HepG2 (cell line): ENCODE results near the gene KLHL13. TPM values are rescaled to one million over a fixed set of nuclear protein-coding genes. Genes with fewer than 3 reads are reported as not detected.

Experiments
- ATAC-seq: fragments of 200-7000 bp; cut with Tn5 transposase; 3 replicates; pipeline ENCODE4 v1.9.1; 2020; ENCODE audit warnings: mild to moderate bottlenecking, moderate library complexity
- BruUV-seq: library from RNA; stranded (reverse); fragments of 400-500 nt; replicated peaks from 2 replicates; lab custom pipeline; 2021; lab: Mats Ljungman, UMichigan
- CTCF ChIA-PET: fragments of 300-600 bp; formaldehyde crosslinking; extraction: SDS; loops from one replicate; lab custom pipeline; 2021; ENCODE audit warnings: low total read pairs, inconsistent platforms, low intra/inter-chr PET ratio; lab: Yijun Ruan, JAX
- POLR2A ChIA-PET: fragments of 350-600 bp; sonication (Branson Sonifier 250); formaldehyde crosslinking; loops from one replicate; lab custom pipeline; 2020; ENCODE audit warnings: antibody characterized with exemption, inconsistent platforms; lab: Yijun Ruan, JAX
- DNase-seq: peaks from one replicate; pipeline ENCODE4 v3.0.0-alpha.2; 2015; ENCODE audit warnings: low spot score
- FAIRE-seq: peaks from 3 replicates; lab custom pipeline; 2011; peaks lifted over from hg19 to GRCh38; lab: Jason Lieb, UNC
- H2AFZ ChIP-seq: one replicate; pipeline ENCODE4 v1.6.1; 2011; ENCODE audit warnings: low read length, inconsistent platforms
- H3K27ac ChIP-seq: fragments of 300-600 bp; 3 replicates; pipeline ENCODE4 v1.8.0; 2011; ENCODE audit warnings: mixed run types, mild to moderate bottlenecking, mixed read lengths, low read length, inconsistent platforms; ENCODE audit not compliant: insufficient read depth; ENCODE audit errors: extremely low read length
- H3K27me3 ChIP-seq, 2 experiments: fragments of 200-600 bp in 1 of 2; 2 replicates in 1 of 2; 3 replicates in 1 of 2; pipeline versions ENCODE4 v1.6.0 to v1.8.0; 2011; ENCODE audit warnings: low read length in 2 of 2, mild to moderate bottlenecking in 2 of 2, moderate library complexity in 2 of 2, inconsistent platforms in 1 of 2; ENCODE audit not compliant: insufficient read depth in 2 of 2, control insufficient read depth in 1 of 2
- H3K36me3 ChIP-seq, 2 experiments: fragments of 200-600 bp in 1 of 2; replicated peaks in 1 of 2; 2 replicates in 1 of 2; 3 replicates in 1 of 2; pipeline versions ENCODE4 v1.5.1 to v1.8.0; 2011; ENCODE audit warnings: low read length in 2 of 2, inconsistent platforms in 1 of 2; ENCODE audit not compliant: insufficient read depth in 2 of 2, control insufficient read depth in 1 of 2
- H3K4me1 ChIP-seq: 2 replicates; pipeline ENCODE4 v1.5.1; 2012; ENCODE audit warnings: low read length, inconsistent platforms; ENCODE audit not compliant: insufficient read depth
- H3K4me2 ChIP-seq: 2 replicates; pipeline ENCODE4 v1.6.0; 2011; ENCODE audit warnings: low read depth, low read length, inconsistent platforms
- H3K4me3 ChIP-seq, 3 experiments: fragments of 200-600 bp in 1 of 3; sonication (generic), shearing (Covaris generic) in 1 of 3; replicated peaks in 1 of 3; 2 replicates each; pipeline ENCODE4 v1.5.1; 2011 to 2016; ENCODE audit warnings: low read length in 3 of 3, inconsistent platforms in 2 of 3, low read depth in 2 of 3, mild to moderate bottlenecking in 2 of 3, control low read depth in 1 of 3, mixed read lengths in 1 of 3; ENCODE audit not compliant: insufficient read depth in 1 of 3
- H3K79me2 ChIP-seq: one replicate; pipeline ENCODE4 v1.6.1; 2011; ENCODE audit warnings: low read length, inconsistent platforms; ENCODE audit not compliant: insufficient read depth
- H3K9ac ChIP-seq: 2 replicates; pipeline ENCODE4 v1.6.0; 2011; ENCODE audit warnings: mild to moderate bottlenecking, low read depth, low read length, inconsistent platforms; ENCODE audit not compliant: insufficient read depth
- H3K9me3 ChIP-seq: 2 replicates; pipeline ENCODE4 v1.5.1; 2012; ENCODE audit warnings: mild to moderate bottlenecking, low read length
- H4K20me1 ChIP-seq: 2 replicates; pipeline ENCODE4 v1.6.0; 2011; ENCODE audit warnings: inconsistent platforms, mild to moderate bottlenecking, low read length, moderate library complexity; ENCODE audit not compliant: insufficient read depth
- GPBP1L1 ChIP-seq: sonication (generic); formaldehyde crosslinking; IDR thresholded peaks from 2 replicates; pipeline ENCODE4 v1.5.0; 2020; ENCODE audit warnings: mild to moderate bottlenecking, missing genetic modification reagents
- HNRNPLL ChIP-seq: fragments of 200-400 bp; formaldehyde crosslinking; IDR thresholded peaks from 2 replicates; pipeline ENCODE4 v1.6.1; 2017; ENCODE audit warnings: mild to moderate bottlenecking, low read depth, low read length; ENCODE audit not compliant: poor library complexity, severe bottlenecking
- HOXA5 ChIP-seq: sonication (generic); formaldehyde crosslinking; IDR thresholded peaks from 2 replicates; pipeline ENCODE4 v1.4.0; 2020; ENCODE audit warnings: missing genetic modification reagents
- KDM6A ChIP-seq: IDR thresholded peaks from 2 replicates; pipeline ENCODE4 v1.6.1; 2016; ENCODE audit warnings: low read depth
- KLF11 ChIP-seq: IDR thresholded peaks from 2 replicates; pipeline ENCODE4 v1.6.1; 2016; ENCODE audit warnings: missing compliant biosample characterization
- MEIS2 ChIP-seq: sonication (generic); formaldehyde crosslinking; IDR thresholded peaks from 2 replicates; pipeline ENCODE4 v1.9.0; 2021; ENCODE audit warnings: mild to moderate bottlenecking, missing genetic modification reagents
- MXI1 ChIP-seq: IDR thresholded peaks from 3 replicates; pipeline ENCODE4 v1.6.1; 2012; ENCODE audit warnings: low read depth, low read length, inconsistent platforms, borderline replicate concordance
- PBX2 ChIP-seq: IDR thresholded peaks from 2 replicates; pipeline ENCODE4 v1.6.1; 2016; ENCODE audit warnings: control low read depth
- RXRA ChIP-seq: sonication (generic); formaldehyde crosslinking; IDR thresholded peaks from 2 replicates; pipeline ENCODE4 v1.5.1; 2020; ENCODE audit warnings: missing genetic modification reagents
- SOX13 ChIP-seq, 3 experiments: fragments of 450-650 bp in 1 of 3; sonication (generic) in 1 of 3; formaldehyde crosslinking in 1 of 3; IDR thresholded peaks in 2 of 3; conservative IDR thresholded peaks in 1 of 3; 2 replicates each; pipeline versions ENCODE4 v1.5.0 to v1.6.1; 2016 to 2020; ENCODE audit warnings: antibody characterized with exemption in 1 of 3, mild to moderate bottlenecking in 1 of 3, missing compliant biosample characterization in 1 of 3, missing genetic modification reagents in 1 of 3, moderate library complexity in 1 of 3
- SRF ChIP-seq: IDR thresholded peaks from 2 replicates; pipeline ENCODE4 v1.6.1; 2011; ENCODE audit warnings: mild to moderate bottlenecking, low read depth, low read length, moderate library complexity
- ZBTB14 ChIP-seq: sonication (generic); formaldehyde crosslinking; IDR thresholded peaks from 2 replicates; pipeline ENCODE4 v1.4.0; 2020; ENCODE audit warnings: missing genetic modification reagents
- ZNF282 ChIP-seq: fragments of 450-650 bp; IDR thresholded peaks from 2 replicates; pipeline ENCODE4 v1.6.1; 2018; ENCODE audit not compliant: partially characterized antibody
- ZNF460 ChIP-seq: sonication (generic); formaldehyde crosslinking; IDR thresholded peaks from 2 replicates; pipeline ENCODE4 v1.5.1; 2020; ENCODE audit warnings: missing genetic modification reagents, mild to moderate bottlenecking, borderline replicate concordance
- WGBS: methylation state at CpG from one replicate; pipeline ENCODE4 v1.1.6; 2017; ENCODE audit warnings: low lambda C conversion rate; 5-methylcytosine and 5-hydroxymethylcytosine counted together
- in situ Hi-C: cut with HindIII; loops from 2 replicates; pipeline ENCODE4 v1.10.0; 2017; ENCODE audit warnings: low pct_unique_long_range_greater_than_20kb; ENCODE audit not compliant: extremely low pct_ligation_motif_present
- intact Hi-C: fragments of 100-400 bp; cut with micrococcal nuclease; formaldehyde crosslinking; loops from one replicate; pipeline ENCODE4 v1.10.0; 2022; ENCODE audit not compliant: unreplicated experiment
- polyA plus RNA-seq, 8 experiments: library from polyadenylated mRNA; depleted of rRNA in 3 of 8; stranded (reverse) in 7 of 8; unstranded in 1 of 8; fragments of >200 nt; fragmentation: Illumina TruSeq in 4 of 8; extraction: Trizol in 4 of 8; gene quantifications; 2 replicates each; pipeline versions ENCODE4 v1.2.1 to v1.2.3, GENCODE V29; 2011 to 2016; ENCODE audit warnings: low read depth in 4 of 8, missing spikeins in 1 of 8, mixed read lengths in 1 of 8; ENCODE audit not compliant: insufficient read depth in 1 of 8
- total RNA-seq, 5 experiments: library from RNA; depleted of rRNA; stranded (reverse); fragments of >200 nt; fragmentation: Illumina TruSeq; extraction: Trizol; gene quantifications; 2 replicates each; pipeline ENCODE4 v1.2.3, GENCODE V29; 2016; ENCODE audit warnings: low read depth in 1 of 5

KLHL13 gene
- total and polyA plus RNA-seq, 2 of the 13 experiments (the other 11 are each of a cell fraction or from before 2014, with no cell fraction given) = 0.28 to 1.6 TPM

- no peak overlapping the region for H2AFZ ChIP-seq
- intact Hi-C loops (no loop called here), in situ Hi-C loops (no loop called here)
- POLR2A ChIA-PET = no interaction called here
- no CpG with 5 or more reads among the region's 2 CpGs for WGBS
- H3K27ac ChIP-seq = no peak overlapping the region
- H3K4me3 ChIP-seq = no peak overlapping the region
- H3K4me1 ChIP-seq = no peaks in the 10 kb centered on the region
- no peaks in the 10 kb centered on the region for H4K20me1 ChIP-seq
- TF ChIP-seq ZBTB14 (CRISPR knock-in tag) (no peak), KDM6A (no peak), GPBP1L1 (CRISPR knock-in tag) (no peak), MXI1 (no peak), SRF (no peak), ZNF460 (CRISPR knock-in tag) (no peak), ZNF282 (no peak), SOX13 (IDR thresholded peaks at IDR 0.05) (no peak), SOX13 (CRISPR knock-in tag; conservative IDR thresholded peaks at IDR 0.05 in 1 of 2, IDR thresholded peaks at IDR 0.05 in 1 of 2) (no peak), RXRA (CRISPR knock-in tag) (no peak), PBX2 (CRISPR knock-in tag) (no peak), MEIS2 (CRISPR knock-in tag) (no peak), KLF11 (CRISPR knock-in tag) (no peak), HOXA5 (CRISPR knock-in tag) (no peak), HNRNPLL (no peak)
- no peak overlapping the region for H3K4me2 ChIP-seq
- CTCF ChIA-PET = no interaction called here
- no peak for DNase-seq
- no peak for ATAC-seq
- no peaks in the 10 kb centered on the region for H3K36me3 ChIP-seq
- FAIRE-seq = no peak
- H3K27me3 ChIP-seq = no peaks in the 10 kb centered on the region
- no peaks in the 10 kb centered on the region for H3K79me2 ChIP-seq
- no TSS peak for BruUV-seq
- no peaks in the 10 kb centered on the region for H3K9me3 ChIP-seq
- H3K9ac ChIP-seq = no peak overlapping the region
These were observed 261.8 kb downstream of the KLHL13 start for GRCh38 chrX:117854806-117855205.
